ENCODE measurements around the gene CDO1. TPM values are rescaled to one million over a fixed set of nuclear protein-coding genes. Genes with fewer than 3 reads are reported as not detected.

CDO1 gene
- total RNA-seq, 4 donors from 2014 or later: 127 to 207 (median 152) TPM

- DNase-seq (ENCODE audit: low spot score) (no peak), ATAC-seq (ENCODE audit: low FRiP score) (no peak)
- TF ChIP-seq CTCF (IDR thresholded peaks at IDR 0.05): no peak
Observed at GRCh38 chr5:115807654-115808052, 8.8 kb downstream of the CDO1 start.

GRCh38 chr5:115806986-115807653, 9.3 kb downstream of the CDO1 start:
- DNase-seq (ENCODE audit: low spot score): no peak
- TF ChIP-seq CTCF (IDR thresholded peaks at IDR 0.05): no peak
- ATAC-seq (ENCODE audit: low FRiP score): no peak

GRCh38 chr5:115801984-115802383, 14.5 kb downstream of the CDO1 start:
- DNase-seq (ENCODE audit: low spot score): no peak
- no peak for TF ChIP-seq CTCF (IDR thresholded peaks at IDR 0.05)
- ATAC-seq (ENCODE audit: low FRiP score): no peak

GRCh38 chr5:115801152-115801551, 15.3 kb downstream of the CDO1 start:
- no peak for TF ChIP-seq CTCF (IDR thresholded peaks at IDR 0.05)
- DNase-seq (ENCODE audit: low spot score) (no peak), ATAC-seq (ENCODE audit: low FRiP score) (no peak)

GRCh38 chr5:115800108-115800507, 16.4 kb downstream of the CDO1 start:
- no peak for ATAC-seq (ENCODE audit: low FRiP score)
- no peak for DNase-seq (ENCODE audit: low spot score)
- no peak for TF ChIP-seq CTCF (IDR thresholded peaks at IDR 0.05)

GRCh38 chr5:115798252-115798651, 18.2 kb downstream of the CDO1 start:
- TF ChIP-seq CTCF (IDR thresholded peaks at IDR 0.05): no peak
- DNase-seq (ENCODE audit: low spot score) (no peak), ATAC-seq (ENCODE audit: low FRiP score) (no peak)

- no peak for TF ChIP-seq CTCF (IDR thresholded peaks at IDR 0.05)
- no peak for ATAC-seq (ENCODE audit: low FRiP score)
- DNase-seq (ENCODE audit: low spot score): no peak
Observed at GRCh38 chr5:115796656-115797055, 19.8 kb downstream of the CDO1 start.

Measured in omental fat pad (tissue), 4 donors.